GM21576 (cell line): ENCODE measurements around the gene ZMIZ2.

Experiments
- ATAC-seq: cut with Tn5 transposase; IDR thresholded peaks from one replicate; pipeline ENCODE4 v1.9.1; 2021; ENCODE audit warnings: mild to moderate bottlenecking, moderate library complexity; ENCODE audit not compliant: unreplicated experiment

Gene ZMIZ2

DNA sequence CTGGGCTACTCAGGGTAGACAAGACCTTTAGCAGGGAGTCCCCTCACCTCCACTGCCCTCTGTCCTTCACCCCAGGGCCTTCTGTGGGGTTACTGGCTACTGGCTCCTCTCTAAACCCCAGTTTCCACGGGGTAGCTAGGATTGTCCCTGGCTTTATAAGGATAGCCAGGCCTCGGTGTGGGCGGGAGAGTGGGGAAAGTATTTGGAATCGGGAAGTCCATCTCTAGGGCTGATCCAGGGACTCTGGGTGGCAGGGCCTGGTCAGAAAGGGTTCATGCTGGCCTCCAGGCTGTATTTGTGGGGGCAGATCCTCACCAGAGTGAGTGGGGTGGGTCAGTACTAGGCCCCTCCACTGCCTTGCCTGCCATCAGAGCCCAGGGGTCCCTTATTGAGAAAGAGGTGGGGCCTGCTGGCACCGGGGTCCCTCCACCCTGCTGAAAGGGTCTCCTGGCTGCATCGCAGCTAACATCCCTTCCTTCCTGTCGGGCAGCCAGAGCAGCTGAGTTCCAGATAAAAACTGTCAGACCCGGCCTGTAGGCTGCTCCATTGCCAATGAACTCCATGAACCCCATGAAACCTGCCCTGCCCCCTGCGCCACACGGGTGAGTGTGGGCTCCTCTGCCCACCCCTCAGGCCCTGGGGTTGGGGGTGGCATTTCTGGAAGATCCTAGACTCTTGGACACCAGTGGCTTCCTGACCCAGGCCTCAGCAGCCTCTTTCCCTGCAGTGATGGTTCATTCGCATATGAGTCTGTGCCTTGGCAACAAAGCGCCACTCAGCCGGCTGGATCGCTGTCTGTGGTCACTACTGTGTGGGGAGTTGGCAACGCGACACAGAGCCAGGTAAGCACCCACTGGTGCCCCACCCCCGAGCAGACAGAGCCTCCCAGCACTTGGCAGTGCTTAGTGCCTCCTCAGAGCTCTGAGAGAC, 7.3 kb downstream of the ZMIZ2 start:
- ATAC-seq = no peak

DNA sequence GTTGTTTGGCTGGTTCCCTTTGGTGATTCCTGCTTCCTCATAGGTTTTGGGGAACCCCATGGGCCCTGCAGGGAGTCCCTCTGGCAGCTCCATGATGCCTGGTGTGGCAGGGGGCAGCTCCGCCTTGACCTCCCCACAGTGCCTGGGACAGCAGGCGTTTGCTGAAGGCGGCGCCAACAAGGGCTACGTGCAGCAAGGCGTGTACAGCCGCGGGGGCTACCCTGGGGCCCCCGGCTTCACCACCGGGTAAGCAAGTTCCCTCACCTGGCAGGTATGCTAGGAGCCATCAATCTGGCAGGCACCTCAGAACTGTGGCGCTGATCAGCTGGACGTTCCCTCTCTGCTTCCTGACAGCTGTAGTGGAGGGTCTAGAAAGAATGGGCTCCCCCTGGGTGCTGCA, 8.3 kb downstream of the ZMIZ2 start:
- ATAC-seq = no peak

DNA sequence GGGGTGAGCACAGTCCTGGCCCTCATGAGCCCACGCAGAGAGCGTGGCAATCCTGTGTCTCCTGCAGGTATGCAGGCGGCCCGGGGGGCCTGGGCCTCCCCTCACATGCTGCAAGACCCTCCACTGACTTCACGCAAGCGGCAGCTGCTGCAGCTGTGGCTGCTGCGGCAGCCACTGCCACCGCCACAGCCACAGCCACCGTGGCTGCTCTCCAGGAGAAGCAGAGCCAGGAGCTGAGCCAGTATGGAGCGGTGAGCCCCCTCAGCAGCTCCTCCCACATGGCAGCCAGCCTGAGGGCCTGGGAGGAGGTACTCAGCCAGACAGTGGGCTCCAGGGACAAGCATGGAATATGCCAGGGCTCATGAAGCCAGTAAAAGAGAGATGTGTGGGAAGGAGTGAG, 8.7 kb downstream of the ZMIZ2 start:
- ATAC-seq = no peak

DNA sequence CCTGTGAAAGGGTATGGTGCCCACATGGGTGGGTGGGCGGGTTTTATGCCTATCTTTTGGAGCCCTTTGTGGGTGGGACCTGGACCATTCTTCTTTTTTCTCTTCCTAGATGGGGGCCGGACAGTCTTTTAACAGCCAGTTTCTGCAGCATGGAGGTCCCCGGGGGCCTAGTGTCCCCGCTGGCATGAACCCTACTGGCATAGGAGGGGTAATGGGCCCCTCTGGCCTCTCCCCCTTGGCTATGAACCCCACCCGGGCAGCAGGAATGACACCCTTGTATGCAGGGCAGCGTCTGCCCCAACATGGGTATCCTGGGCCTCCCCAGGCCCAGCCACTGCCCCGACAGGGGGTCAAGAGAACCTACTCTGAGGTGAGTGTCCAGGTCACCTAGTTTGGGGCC, 9.1 kb downstream of the ZMIZ2 start:
- ATAC-seq = no peak

DNA sequence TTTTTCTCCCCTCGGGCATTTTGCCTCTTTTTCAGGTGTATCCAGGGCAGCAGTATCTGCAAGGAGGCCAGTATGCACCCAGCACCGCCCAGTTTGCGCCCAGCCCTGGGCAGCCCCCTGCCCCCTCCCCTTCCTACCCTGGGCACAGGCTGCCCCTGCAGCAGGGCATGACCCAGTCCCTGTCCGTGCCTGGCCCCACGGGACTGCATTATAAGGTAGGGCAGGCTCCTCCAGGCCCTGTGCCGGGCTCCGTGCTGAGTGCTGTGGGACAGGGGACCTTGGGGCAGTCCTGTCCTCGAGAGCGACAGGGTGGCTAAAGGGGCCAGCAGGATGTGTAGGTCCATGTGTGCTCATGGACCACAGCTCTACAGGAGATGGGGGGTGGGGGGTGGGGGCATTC, 10.6 kb downstream of the ZMIZ2 start:
- ATAC-seq = no peak

DNA sequence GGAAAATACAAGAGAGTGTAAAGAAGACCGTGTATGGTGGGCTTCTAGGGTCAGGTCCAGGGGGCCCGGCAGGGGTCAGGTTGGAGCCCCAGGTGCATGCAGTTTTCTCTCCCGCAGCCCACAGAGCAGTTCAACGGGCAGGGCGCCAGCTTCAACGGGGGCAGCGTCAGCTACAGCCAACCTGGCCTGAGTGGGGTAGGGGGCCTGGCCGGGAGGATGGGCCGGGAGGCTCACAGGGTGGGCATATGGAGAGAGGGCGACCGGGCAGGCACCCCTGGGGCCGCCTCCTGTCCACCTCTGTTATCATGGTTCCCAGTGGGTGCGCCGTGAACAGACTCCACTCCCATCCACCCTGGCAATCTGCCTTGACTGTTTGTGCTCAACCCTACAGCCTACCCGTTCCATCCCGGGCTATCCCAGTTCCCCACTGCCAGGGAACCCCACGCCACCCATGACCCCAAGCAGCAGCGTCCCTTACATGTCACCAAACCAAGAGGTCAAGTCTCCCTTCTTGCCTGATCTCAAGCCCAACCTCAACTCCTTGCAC, 11.5 kb downstream of the ZMIZ2 start:
- ATAC-seq = no peak

DNA sequence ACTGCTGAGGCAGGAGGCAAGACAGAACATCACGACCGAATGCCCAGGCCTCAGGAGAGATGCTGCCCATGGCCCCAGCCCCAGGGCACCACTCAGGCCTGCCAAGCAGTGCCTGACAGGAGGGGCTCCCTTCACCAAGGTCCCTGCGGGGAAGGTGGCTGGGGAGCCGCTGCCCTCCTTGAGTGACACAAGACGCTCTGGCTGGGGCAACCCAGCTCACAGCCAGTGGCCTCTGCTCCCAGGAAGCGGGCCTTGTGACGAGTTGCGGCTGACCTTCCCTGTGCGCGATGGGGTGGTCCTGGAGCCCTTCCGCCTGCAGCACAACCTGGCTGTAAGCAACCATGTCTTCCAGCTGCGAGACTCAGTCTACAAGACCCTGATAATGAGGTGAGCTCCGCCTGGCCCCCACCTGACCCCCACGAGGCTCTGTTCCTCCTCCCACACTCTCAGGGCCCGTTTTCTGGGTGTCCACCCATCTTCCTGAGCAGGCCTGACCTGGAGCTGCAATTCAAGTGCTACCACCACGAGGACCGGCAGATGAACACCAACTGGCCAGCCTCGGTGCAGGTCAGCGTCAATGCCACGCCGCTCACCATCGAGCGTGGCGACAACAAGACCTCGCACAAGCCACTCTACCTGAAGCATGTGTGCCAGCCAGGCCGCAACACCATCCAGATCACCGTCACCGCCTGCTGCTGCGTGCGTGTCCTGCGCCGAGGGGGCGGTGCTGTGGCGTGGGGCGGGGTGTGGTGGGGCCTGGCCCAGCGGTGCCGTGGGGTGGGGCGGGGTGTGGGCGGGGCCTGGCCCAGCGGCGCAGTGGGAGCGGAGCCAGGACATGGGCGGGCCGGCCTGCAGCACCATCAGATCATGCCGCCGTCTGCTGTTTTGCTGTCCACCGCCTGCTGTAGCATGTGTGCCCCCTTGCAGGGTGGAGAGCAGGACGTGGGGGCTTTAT, 12.8 kb downstream of the ZMIZ2 start:
- ATAC-seq = no peak

DNA sequence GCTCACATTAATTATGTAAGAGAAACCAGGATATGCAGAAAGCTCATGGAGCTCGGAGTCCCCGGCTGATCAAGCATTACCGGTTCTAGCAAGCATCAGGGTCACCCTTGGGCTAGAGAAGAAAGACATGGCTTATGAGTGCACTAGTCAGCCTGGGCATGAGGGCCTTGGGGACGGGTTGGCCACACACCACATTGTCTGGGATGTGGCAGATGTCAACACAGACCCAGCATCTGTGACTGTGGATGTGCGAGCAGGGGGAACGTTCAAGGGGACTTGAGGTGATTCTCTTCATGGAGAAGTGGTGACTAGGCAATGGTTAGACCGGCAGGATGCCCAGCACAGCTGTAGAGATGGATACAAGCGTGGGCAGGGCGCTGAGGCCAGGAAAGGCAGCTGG, 13.7 kb downstream of the ZMIZ2 start:
- no peak for ATAC-seq

DNA sequence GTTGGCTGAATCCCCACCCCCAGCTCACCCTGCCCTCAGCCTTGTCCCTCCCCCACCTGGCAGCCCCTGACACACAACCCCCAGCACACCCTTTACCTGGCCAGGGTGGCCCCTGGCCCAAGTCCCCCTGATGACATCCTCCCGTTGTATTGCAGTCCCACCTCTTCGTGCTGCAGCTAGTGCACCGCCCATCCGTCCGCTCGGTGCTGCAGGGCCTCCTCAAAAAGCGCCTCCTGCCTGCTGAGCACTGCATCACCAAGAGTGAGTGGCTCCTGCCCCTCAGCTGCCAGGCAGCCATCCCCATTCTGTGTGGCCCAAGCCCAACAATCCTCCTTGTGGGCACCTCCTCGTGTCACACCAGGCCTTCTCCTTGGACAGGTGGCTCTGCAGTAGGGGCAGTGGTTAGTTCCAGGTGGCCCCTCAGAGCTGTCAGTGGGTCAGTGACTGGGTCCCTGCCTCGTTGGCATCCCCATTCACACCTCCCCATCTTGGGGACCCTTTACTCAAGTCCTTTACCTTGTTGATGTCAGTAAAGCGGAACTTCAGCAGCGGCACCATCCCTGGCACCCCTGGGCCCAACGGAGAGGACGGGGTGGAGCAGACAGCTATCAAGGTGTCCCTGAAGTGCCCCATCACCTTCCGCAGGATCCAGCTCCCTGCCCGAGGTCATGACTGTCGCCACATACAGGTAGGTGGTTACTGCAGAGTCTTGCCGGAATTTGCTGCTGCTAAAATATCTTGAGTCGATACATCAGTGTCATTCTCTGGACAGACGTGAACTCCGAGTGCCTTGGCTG, 14.3 kb downstream of the ZMIZ2 start:
- ATAC-seq = no peak

DNA sequence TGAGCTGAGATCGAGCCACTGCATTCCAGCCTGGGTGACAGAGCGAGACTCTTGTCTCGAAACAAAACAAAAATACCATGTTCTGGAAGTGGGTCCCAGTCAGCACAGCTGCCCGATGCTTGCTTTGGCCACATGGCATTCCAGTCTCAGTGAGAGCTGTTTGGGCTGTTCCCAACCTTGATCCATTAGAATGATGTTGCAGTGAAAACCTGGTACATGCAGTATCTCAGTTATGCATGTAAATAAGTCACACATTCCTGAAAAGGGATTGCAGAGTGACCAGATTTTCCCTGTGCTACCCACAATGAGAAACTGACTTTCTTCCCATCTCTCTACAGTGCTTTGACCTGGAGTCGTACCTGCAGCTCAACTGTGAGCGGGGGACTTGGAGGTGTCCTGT, 15.4 kb downstream of the ZMIZ2 start:
- ATAC-seq = no peak

DNA sequence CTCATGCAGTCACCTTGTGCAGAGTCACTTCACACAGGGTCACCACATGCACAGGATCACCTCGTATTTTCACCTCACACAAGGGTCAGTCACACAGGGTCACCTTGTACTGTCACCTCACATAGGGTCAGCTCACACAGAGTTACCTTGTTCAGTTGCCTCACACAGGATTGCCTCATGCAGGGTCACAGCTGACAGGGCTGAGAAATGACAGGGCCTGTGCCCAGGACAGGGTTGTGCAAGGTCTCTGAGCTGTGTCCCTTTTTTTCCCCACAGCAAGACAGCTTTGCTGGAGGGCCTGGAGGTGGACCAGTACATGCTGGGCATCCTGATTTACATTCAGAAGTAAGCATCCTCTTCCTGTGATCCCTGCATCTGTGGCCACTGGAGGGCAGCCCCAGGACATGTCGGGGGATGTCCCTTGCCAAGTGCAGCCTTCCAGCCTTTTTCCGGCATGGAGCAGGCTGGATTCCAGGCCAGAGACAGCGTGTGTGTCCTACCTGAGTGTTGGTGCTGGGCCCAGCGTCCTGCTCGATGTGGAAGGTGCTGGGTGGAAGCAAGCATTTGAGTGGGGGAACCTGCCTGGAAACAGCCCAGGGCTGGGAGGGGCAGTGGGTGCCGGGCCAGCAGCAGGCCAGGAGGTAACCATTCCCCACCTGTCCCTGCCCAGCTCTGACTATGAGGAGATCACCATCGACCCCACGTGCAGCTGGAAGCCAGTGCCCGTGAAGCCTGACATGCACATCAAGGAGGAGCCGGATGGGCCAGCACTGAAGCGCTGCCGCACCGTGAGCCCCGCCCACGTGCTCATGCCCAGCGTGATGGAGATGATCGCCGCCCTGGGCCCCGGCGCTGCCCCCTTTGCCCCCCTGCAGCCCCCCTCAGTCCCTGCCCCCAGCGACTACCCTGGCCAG, 16.3 kb downstream of the ZMIZ2 start:
- no peak for ATAC-seq

DNA sequence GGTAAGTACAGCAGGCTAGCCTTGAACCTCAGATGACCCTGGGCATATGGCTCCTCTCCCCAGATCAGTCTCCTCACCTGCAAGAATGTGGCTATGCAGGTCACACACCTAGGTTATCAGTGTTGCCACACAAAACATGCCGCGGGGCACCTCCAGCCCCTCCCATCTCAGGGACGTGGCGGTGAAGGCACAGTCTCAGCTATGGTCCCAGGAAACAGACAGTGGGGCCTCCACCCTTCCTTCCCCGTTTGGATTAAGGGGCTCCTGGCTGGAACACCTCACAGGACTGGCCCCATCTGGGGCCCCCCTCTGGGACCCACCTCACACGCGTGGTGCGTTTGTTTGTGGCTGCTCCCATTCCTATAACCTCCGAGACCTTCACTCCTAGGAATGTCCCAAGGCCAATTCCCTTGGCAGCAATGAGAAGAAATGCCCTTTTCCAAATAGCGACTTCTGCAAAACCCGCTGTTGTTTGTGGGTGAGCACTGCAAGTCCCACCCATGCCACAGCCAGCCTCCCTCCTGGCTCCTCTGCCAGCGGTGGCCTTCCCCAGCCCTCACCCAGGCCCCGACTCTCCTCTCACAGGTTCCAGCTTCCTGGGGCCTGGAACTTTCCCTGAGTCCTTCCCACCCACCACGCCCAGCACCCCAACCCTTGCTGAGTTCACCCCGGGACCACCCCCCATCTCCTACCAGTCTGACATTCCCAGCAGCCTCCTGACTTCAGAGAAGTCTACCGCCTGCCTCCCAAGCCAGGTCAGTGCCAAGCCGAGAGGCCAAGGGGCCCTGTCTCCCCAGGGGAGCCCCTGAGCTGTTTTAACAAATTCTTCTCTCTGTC, 17.1 kb downstream of the ZMIZ2 start:
- ATAC-seq = no peak

DNA sequence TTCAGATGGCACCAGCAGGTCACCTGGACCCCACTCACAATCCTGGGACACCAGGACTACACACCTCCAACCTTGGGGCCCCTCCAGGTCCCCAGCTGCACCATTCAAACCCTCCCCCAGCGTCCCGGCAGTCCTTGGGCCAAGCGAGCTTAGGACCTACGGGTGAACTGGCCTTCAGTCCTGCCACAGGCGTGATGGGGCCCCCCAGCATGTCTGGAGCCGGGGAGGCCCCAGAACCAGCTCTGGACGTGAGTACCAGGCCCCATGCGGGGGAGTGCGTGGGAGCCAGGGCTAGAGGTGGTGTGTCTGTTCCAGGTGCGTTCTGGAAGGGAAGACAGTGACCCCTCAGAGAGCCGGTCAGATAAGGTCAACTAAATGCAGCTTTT, 17.8 kb downstream of the ZMIZ2 start:
- ATAC-seq = no peak

DNA sequence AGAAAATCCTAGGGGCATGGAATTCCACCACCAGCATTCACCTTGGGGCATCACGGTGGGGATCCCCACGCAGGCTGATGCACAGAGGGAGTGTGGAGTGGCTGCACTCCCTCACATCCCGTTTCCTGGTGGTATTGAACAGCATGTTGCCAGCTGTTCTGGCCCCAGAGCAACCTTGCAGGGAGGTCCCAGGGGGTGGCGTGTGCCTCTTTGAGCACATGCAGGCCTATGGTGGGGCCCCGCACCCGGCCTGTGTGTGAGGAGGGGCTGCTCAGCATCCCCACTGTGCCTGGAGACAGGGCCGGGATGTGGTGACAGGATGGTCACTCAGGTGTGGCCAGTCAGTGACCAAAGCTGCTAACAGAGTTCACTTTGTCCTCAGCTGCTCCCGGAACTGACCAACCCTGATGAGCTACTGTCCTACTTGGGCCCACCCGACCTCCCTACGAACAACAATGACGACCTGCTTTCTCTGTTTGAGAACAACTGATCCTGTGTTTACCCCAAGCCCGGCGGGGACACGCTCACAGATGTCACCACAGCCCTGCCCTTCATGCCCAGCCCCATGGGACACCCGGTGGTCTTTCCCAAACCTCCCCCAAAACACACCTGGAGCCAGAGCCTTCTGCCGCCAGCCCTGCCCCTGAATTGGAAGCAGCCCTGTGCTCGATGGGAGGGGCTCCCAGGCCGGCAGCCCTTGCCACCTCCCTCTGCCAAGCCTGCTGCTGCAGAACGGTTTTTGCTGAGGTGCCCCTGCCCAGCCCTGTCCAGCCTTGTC, 18.7 kb downstream of the ZMIZ2 start:
- no peak for ATAC-seq

DNA sequence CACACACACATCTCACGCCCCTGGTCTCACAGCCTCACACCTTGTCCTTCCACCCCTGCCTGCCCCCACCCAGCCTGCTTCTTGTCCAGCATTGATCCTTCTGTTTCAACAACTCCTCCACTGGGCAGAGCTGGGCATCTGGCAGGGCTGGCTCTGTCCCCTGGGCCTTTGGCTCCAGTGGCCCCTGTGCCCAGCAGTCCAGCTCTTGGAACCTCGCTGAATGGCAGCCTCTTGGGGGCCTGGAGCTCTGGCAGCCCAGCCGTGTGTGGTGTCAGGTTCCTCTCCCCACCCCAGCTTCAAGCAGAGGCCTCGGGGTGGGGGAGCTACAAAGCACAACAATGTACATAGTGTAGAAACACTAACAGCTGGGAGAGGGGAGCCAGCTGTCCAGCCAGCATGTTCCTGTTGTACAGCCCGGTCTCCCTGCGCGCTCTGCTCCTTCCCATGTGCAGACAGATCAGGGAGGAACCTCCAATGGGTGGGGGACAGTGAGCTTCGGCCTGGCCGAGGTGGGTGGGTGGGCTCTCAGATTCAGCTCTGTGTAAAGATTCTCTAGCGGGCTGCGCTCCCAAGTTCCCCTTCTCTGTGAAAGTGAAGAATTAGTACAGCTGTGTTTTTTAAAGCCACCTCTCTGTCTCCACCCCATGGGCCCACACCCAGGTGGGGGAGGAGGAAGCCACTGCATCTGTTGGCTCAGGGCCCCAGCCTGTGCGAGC, 19.4 kb downstream of the ZMIZ2 start:
- ATAC-seq = peak; percentile 69

DNA sequence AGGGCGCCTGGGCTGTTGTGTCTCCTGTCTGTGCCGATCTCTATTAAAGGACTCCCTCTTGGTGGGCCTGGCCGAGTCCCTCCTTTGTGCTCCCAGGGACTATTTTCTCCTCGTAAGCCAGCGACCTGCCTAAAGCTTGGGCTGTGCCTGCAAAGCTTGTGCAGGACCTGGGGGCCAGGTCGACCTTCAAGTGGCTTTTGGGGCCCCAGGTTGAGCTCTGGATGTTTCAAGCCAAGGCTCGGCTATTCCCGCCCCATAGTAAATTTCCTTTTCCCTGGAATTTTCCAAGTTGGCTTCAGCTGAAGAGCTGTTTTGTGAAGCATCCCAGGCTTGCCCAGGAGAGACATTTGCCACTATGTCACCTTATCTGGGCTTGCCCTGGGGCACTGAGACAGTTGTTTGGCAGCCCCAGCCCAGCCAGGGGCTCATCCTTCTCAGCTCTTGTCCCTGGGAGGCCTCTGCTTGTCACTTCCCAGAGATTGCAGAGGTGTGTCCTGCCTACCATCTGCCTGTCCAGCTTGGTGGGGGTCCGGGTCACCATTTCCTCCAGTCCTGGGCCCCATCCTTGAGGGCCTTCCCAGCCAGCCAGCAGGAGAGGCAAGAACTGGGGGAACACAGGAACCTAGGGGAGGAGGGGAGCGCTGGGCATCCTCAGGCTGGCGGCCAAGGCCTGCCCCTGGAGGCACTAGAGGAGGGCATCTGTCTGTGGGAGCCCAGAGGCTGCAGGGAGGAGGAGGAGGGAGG, 20.2 kb downstream of the ZMIZ2 start:
- no peak for ATAC-seq

DNA sequence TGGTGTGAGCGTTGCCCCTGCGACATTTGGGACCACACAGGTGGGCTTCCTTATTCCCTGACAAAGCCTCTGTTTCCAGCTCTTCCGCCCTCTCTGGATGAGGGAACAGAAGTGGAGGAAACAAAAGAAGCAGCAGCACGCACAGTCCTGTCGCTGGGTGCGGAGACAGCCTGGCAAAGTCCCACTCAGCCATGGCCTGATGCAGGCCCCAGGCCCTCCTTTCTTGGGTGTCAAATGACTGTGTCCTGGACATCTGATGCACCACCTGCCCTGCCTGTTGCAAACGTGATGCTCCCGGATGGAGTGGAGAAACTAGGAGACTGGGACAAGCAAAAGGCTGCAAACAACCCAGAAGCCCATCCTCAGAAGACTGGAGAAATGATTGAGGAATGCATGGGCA, 20.7 kb downstream of the ZMIZ2 start:
- ATAC-seq = no peak
